Stomach (tissue), 4 donors: Measurements from ENCODE around the gene LRGUK.

Experiments used
- POLR2AphosphoS5 ChIP-seq, 3 donors: sonication (generic); formaldehyde crosslinking; IDR thresholded peaks; one replicate each; pipeline ENCODE4 v1.6.1; 2016; ENCODE audit warnings: antibody characterized with exemption in 3 of 3
- TF ChIP-seq, protein P1 (sequence below), 7 experiments: fragments of 450-650 bp in 4 of 7; fragments of 200-600 bp in 3 of 7; sonication (generic) in 3 of 7; IDR thresholded peaks; one replicate each; pipeline ENCODE4 v1.5.1; 2016 to 2019; ENCODE audit warnings: antibody characterized with exemption in 7 of 7, control low read depth in 2 of 7, mild to moderate bottlenecking in 1 of 7

DNA sequence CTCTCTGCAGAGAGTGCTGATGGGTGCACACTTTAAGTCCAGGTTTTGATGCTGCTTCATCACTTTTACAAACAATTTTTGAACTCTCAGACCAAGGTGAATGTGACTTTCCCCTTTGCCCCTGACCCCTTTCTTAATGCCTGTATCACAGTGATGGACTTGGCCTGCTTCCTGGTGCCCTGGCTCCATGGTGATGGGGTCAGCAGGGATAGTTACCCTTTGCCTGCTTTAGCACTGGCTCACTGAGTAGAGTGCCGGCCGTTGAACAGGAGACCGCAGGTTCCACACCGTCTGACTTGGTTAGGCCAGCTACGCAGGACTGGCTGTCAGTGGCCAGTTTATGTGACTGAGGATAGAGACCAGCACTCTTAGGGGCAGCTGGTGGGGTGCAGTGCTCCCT is 40.1 kb downstream of the LRGUK start:
- TF ChIP-seq, protein P1, sequence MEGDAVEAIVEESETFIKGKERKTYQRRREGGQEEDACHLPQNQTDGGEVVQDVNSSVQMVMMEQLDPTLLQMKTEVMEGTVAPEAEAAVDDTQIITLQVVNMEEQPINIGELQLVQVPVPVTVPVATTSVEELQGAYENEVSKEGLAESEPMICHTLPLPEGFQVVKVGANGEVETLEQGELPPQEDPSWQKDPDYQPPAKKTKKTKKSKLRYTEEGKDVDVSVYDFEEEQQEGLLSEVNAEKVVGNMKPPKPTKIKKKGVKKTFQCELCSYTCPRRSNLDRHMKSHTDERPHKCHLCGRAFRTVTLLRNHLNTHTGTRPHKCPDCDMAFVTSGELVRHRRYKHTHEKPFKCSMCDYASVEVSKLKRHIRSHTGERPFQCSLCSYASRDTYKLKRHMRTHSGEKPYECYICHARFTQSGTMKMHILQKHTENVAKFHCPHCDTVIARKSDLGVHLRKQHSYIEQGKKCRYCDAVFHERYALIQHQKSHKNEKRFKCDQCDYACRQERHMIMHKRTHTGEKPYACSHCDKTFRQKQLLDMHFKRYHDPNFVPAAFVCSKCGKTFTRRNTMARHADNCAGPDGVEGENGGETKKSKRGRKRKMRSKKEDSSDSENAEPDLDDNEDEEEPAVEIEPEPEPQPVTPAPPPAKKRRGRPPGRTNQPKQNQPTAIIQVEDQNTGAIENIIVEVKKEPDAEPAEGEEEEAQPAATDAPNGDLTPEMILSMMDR (IDR thresholded peaks at IDR 0.05) = no peak
- no peak for TF ChIP-seq POLR2AphosphoS5 (IDR thresholded peaks at IDR 0.05)
